HepG2 (cell line): ENCODE measurements around the gene DIP2C. TPM values are rescaled to one million over a fixed set of nuclear protein-coding genes. Genes with fewer than 3 reads are reported as not detected.

Experiments used
- ATAC-seq: fragments of 200-7000 bp; cut with Tn5 transposase; 3 replicates; pipeline ENCODE4 v1.9.1; 2020; ENCODE audit warnings: mild to moderate bottlenecking, moderate library complexity
- BruUV-seq: library from RNA; stranded (reverse); fragments of 400-500 nt; replicated peaks from 2 replicates; lab custom pipeline; 2021; lab: Mats Ljungman, UMichigan
- CTCF ChIA-PET: fragments of 300-600 bp; formaldehyde crosslinking; extraction: SDS; loops from one replicate; lab custom pipeline; 2021; ENCODE audit warnings: low total read pairs, inconsistent platforms, low intra/inter-chr PET ratio; lab: Yijun Ruan, JAX
- POLR2A ChIA-PET: fragments of 350-600 bp; sonication (Branson Sonifier 250); formaldehyde crosslinking; loops from one replicate; lab custom pipeline; 2020; ENCODE audit warnings: antibody characterized with exemption, inconsistent platforms; lab: Yijun Ruan, JAX
- DNase-seq: peaks from one replicate; pipeline ENCODE4 v3.0.0-alpha.2; 2015; ENCODE audit warnings: low spot score
- FAIRE-seq: peaks from 3 replicates; lab custom pipeline; 2011; peaks lifted over from hg19 to GRCh38; lab: Jason Lieb, UNC
- H2AFZ ChIP-seq: one replicate; pipeline ENCODE4 v1.6.1; 2011; ENCODE audit warnings: low read length, inconsistent platforms
- H3K27ac ChIP-seq: fragments of 300-600 bp; 3 replicates; pipeline ENCODE4 v1.8.0; 2011; ENCODE audit warnings: mixed run types, mild to moderate bottlenecking, mixed read lengths, low read length, inconsistent platforms; ENCODE audit not compliant: insufficient read depth; ENCODE audit errors: extremely low read length
- H3K27me3 ChIP-seq, 2 experiments: fragments of 200-600 bp in 1 of 2; 2 replicates in 1 of 2; 3 replicates in 1 of 2; pipeline versions ENCODE4 v1.6.0 to v1.8.0; 2011; ENCODE audit warnings: low read length in 2 of 2, mild to moderate bottlenecking in 2 of 2, moderate library complexity in 2 of 2, inconsistent platforms in 1 of 2; ENCODE audit not compliant: insufficient read depth in 2 of 2, control insufficient read depth in 1 of 2
- H3K36me3 ChIP-seq, 2 experiments: fragments of 200-600 bp in 1 of 2; replicated peaks in 1 of 2; 2 replicates in 1 of 2; 3 replicates in 1 of 2; pipeline versions ENCODE4 v1.5.1 to v1.8.0; 2011; ENCODE audit warnings: low read length in 2 of 2, inconsistent platforms in 1 of 2; ENCODE audit not compliant: insufficient read depth in 2 of 2, control insufficient read depth in 1 of 2
- H3K4me1 ChIP-seq: 2 replicates; pipeline ENCODE4 v1.5.1; 2012; ENCODE audit warnings: low read length, inconsistent platforms; ENCODE audit not compliant: insufficient read depth
- H3K4me2 ChIP-seq: 2 replicates; pipeline ENCODE4 v1.6.0; 2011; ENCODE audit warnings: low read depth, low read length, inconsistent platforms
- H3K4me3 ChIP-seq, 3 experiments: fragments of 200-600 bp in 1 of 3; sonication (generic), shearing (Covaris generic) in 1 of 3; replicated peaks in 1 of 3; 2 replicates each; pipeline ENCODE4 v1.5.1; 2011 to 2016; ENCODE audit warnings: low read length in 3 of 3, inconsistent platforms in 2 of 3, low read depth in 2 of 3, mild to moderate bottlenecking in 2 of 3, control low read depth in 1 of 3, mixed read lengths in 1 of 3; ENCODE audit not compliant: insufficient read depth in 1 of 3
- H3K79me2 ChIP-seq: one replicate; pipeline ENCODE4 v1.6.1; 2011; ENCODE audit warnings: low read length, inconsistent platforms; ENCODE audit not compliant: insufficient read depth
- H3K9ac ChIP-seq: 2 replicates; pipeline ENCODE4 v1.6.0; 2011; ENCODE audit warnings: mild to moderate bottlenecking, low read depth, low read length, inconsistent platforms; ENCODE audit not compliant: insufficient read depth
- H3K9me3 ChIP-seq: 2 replicates; pipeline ENCODE4 v1.5.1; 2012; ENCODE audit warnings: mild to moderate bottlenecking, low read length
- H4K20me1 ChIP-seq: 2 replicates; pipeline ENCODE4 v1.6.0; 2011; ENCODE audit warnings: inconsistent platforms, mild to moderate bottlenecking, low read length, moderate library complexity; ENCODE audit not compliant: insufficient read depth
- ETV5 ChIP-seq: IDR thresholded peaks from 2 replicates; pipeline ENCODE4 v1.6.1; 2018; ENCODE audit warnings: missing biosample characterization, missing genetic modification reagents, inconsistent platforms, borderline replicate concordance
- FOSL2 ChIP-seq: sonication (generic); formaldehyde crosslinking; IDR thresholded peaks from 2 replicates; pipeline ENCODE4 v1.4.0; 2020; ENCODE audit warnings: missing genetic modification reagents
- HHEX ChIP-seq: IDR thresholded peaks from 2 replicates; pipeline ENCODE4 v1.6.1; 2016; ENCODE audit warnings: control low read depth
- KLF9 ChIP-seq: IDR thresholded peaks from 2 replicates; pipeline ENCODE4 v1.6.1; 2016; ENCODE audit warnings: low read depth
- SAP130 ChIP-seq: IDR thresholded peaks from 2 replicates; pipeline ENCODE4 v1.6.1; 2016; ENCODE audit warnings: low read depth
- SNAPC4 ChIP-seq: sonication (generic); formaldehyde crosslinking; IDR thresholded peaks from 2 replicates; pipeline ENCODE4 v1.4.0; 2020; ENCODE audit warnings: mild to moderate bottlenecking, missing genetic modification reagents
- SOX13 ChIP-seq, 3 experiments: fragments of 450-650 bp in 1 of 3; sonication (generic) in 1 of 3; formaldehyde crosslinking in 1 of 3; IDR thresholded peaks in 2 of 3; conservative IDR thresholded peaks in 1 of 3; 2 replicates each; pipeline versions ENCODE4 v1.5.0 to v1.6.1; 2016 to 2020; ENCODE audit warnings: antibody characterized with exemption in 1 of 3, mild to moderate bottlenecking in 1 of 3, missing compliant biosample characterization in 1 of 3, missing genetic modification reagents in 1 of 3, moderate library complexity in 1 of 3
- SP140L ChIP-seq: sonication (generic); formaldehyde crosslinking; IDR thresholded peaks from 2 replicates; pipeline ENCODE4 v1.4.0; 2020; ENCODE audit warnings: missing genetic modification reagents, borderline replicate concordance
- ZBTB1 ChIP-seq: sonication (generic); formaldehyde crosslinking; IDR thresholded peaks from 2 replicates; pipeline ENCODE4 v1.4.0; 2020; ENCODE audit warnings: missing genetic modification reagents, borderline replicate concordance
- ZBTB38 ChIP-seq: sonication (generic); formaldehyde crosslinking; IDR thresholded peaks from 2 replicates; pipeline ENCODE4 v1.5.1; 2020; ENCODE audit warnings: mild to moderate bottlenecking, missing genetic modification reagents
- ZC3H4 ChIP-seq: sonication (generic); formaldehyde crosslinking; IDR thresholded peaks from 2 replicates; pipeline ENCODE4 v1.4.0; 2020; ENCODE audit warnings: missing genetic modification reagents, borderline replicate concordance
- ZFP36L1 ChIP-seq: sonication (generic); formaldehyde crosslinking; IDR thresholded peaks from 2 replicates; pipeline ENCODE4 v1.8.0; 2022; ENCODE audit warnings: mild to moderate bottlenecking, missing genetic modification reagents, moderate library complexity
- ZNF34 ChIP-seq: sonication (generic); formaldehyde crosslinking; IDR thresholded peaks from 2 replicates; pipeline ENCODE4 v1.4.0; 2020; ENCODE audit warnings: mild to moderate bottlenecking, missing genetic modification reagents, borderline replicate concordance
- ZNF484 ChIP-seq: sonication (generic); formaldehyde crosslinking; IDR thresholded peaks from 2 replicates; pipeline ENCODE4 v1.5.1; 2020; ENCODE audit warnings: mild to moderate bottlenecking, low read depth, missing genetic modification reagents, borderline replicate concordance
- ZNF816 ChIP-seq: sonication (generic); formaldehyde crosslinking; IDR thresholded peaks from 2 replicates; pipeline ENCODE4 v1.8.0; 2022; ENCODE audit warnings: missing genetic modification reagents, mild to moderate bottlenecking, borderline replicate concordance
- WGBS: methylation state at CpG from one replicate; pipeline ENCODE4 v1.1.6; 2017; ENCODE audit warnings: low lambda C conversion rate; 5-methylcytosine and 5-hydroxymethylcytosine counted together
- in situ Hi-C: cut with HindIII; loops from 2 replicates; pipeline ENCODE4 v1.10.0; 2017; ENCODE audit warnings: low pct_unique_long_range_greater_than_20kb; ENCODE audit not compliant: extremely low pct_ligation_motif_present
- intact Hi-C: fragments of 100-400 bp; cut with micrococcal nuclease; formaldehyde crosslinking; loops from one replicate; pipeline ENCODE4 v1.10.0; 2022; ENCODE audit not compliant: unreplicated experiment
- polyA plus RNA-seq, 8 experiments: library from polyadenylated mRNA; depleted of rRNA in 3 of 8; stranded (reverse) in 7 of 8; unstranded in 1 of 8; fragments of >200 nt; fragmentation: Illumina TruSeq in 4 of 8; extraction: Trizol in 4 of 8; gene quantifications; 2 replicates each; pipeline versions ENCODE4 v1.2.1 to v1.2.3, GENCODE V29; 2011 to 2016; ENCODE audit warnings: low read depth in 4 of 8, missing spikeins in 1 of 8, mixed read lengths in 1 of 8; ENCODE audit not compliant: insufficient read depth in 1 of 8
- total RNA-seq, 5 experiments: library from RNA; depleted of rRNA; stranded (reverse); fragments of >200 nt; fragmentation: Illumina TruSeq; extraction: Trizol; gene quantifications; 2 replicates each; pipeline ENCODE4 v1.2.3, GENCODE V29; 2016; ENCODE audit warnings: low read depth in 1 of 5
- TF ChIP-seq, protein P1 (sequence below): sonication (generic); formaldehyde crosslinking; IDR thresholded peaks from 2 replicates; pipeline ENCODE4 v1.8.0; 2022; ENCODE audit warnings: mild to moderate bottlenecking, missing genetic modification reagents, borderline replicate concordance

Gene DIP2C
- total and polyA plus RNA-seq, 2 of the 13 experiments (the other 11 are each of a cell fraction or from before 2014, with no cell fraction given): 2.2 to 2.7 TPM

DNA sequence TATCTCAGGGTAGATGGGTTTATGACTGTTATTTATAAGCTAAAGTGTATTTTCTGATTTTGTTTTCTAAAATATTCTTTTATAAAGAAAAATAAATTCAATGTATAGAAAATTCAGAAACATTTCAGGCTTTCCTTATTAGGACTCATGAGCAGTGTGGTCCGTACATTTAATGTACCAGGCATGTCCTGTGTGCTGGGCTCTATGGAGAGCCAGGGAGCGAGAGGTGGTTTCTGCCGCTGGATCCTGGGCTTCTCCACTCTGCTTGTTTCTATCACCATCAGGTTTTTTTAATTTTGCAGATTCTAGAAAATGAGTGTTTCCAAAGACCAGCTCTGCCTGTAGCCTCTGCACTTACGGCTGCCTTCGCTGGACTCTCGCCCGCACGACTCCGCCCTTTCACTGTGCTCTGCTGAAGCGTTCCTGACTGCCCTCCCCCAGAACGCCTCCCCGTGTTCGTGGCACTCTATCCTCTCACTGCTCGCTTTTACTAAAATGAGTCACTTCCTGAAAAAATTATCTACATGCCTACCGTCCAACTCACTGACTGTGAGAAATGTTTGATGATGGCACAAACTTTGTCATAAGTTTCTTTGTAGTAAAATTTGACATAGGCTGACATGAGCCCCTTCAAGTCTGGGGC lies 365.7 kb downstream of the DIP2C start:
- H3K4me2 ChIP-seq: 0 out of 2 replicates have a peak overlapping the region, but pooled peaks have one; percentile 1
- BruUV-seq: no TSS peak
- peak; percentile 45 for DNase-seq
- no peak overlapping the region for H3K4me3 ChIP-seq
- no peaks in the 10 kb centered on the region for H3K79me2 ChIP-seq
- H3K9me3 ChIP-seq: no peaks in the 10 kb centered on the region
- CTCF ChIA-PET: no interaction called here
- no peak for FAIRE-seq
- peak; percentile 82 for ATAC-seq
- POLR2A ChIA-PET: no interaction called here
- TF ChIP-seq FOSL2 (CRISPR knock-in tag) (peak; percentile 62; the same call in 1 of the 2 replicates), ZNF484 (CRISPR knock-in tag) (no peak), ZBTB1 (no peak), SOX13 (IDR thresholded peaks at IDR 0.05) (no peak), SOX13 (CRISPR knock-in tag; conservative IDR thresholded peaks at IDR 0.05 in 1 of 2, IDR thresholded peaks at IDR 0.05 in 1 of 2) (no peak), ZFP36L1 (no peak), ZC3H4 (CRISPR knock-in tag) (no peak), ZNF816 (CRISPR knock-in tag) (no peak), HHEX (CRISPR knock-in tag) (no peak), SP140L (CRISPR knock-in tag) (no peak), SAP130 (CRISPR knock-in tag) (0 out of 2 replicates have a peak, but pooled peaks have one; percentile 14), ETV5 (peak; percentile 33; the same call in 1 of the 2 replicates), ZBTB38 (peak; percentile 62; the same call in 1 of the 2 replicates), ZNF34 (no peak), SNAPC4 (CRISPR knock-in tag) (no peak), KLF9 (no peak)
- TF ChIP-seq, protein P1, sequence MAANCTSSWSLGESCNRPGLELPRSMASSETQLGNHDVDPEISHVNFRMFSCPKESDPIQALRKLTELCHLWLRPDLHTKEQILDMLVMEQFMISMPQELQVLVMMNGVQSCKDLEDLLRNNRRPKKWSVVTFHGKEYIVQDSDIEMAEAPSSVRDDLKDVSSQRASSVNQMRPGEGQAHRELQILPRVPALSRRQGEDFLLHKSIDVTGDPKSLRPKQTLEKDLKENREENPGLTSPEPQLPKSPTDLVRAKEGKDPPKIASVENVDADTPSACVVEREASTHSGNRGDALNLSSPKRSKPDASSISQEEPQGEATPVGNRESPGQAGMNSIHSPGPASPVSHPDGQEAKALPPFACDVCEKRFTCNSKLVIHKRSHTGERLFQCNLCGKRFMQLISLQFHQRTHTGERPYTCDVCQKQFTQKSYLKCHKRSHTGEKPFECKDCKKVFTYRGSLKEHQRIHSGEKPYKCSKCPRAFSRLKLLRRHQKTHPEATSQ: no peak
- TF ChIP-seq, all 625 proteins: peak for 4
- intact Hi-C loops: no loop called here
- 0 out of 2 replicates have a peak overlapping the region, but pooled peaks have one; percentile 22 for H3K9ac ChIP-seq
- no peak overlapping the region for H3K27ac ChIP-seq
- H2AFZ ChIP-seq: no peak overlapping the region
- H3K4me1 ChIP-seq: peaks cover 14% of the 10 kb centered on the region
- in situ Hi-C loops: no loop called here
- H3K27me3 ChIP-seq: no peaks in the 10 kb centered on the region; a peak in 1 of 5 replicates
- H3K36me3 ChIP-seq: no peaks in the 10 kb centered on the region; a peak in 2 of 5 replicates
- no peaks in the 10 kb centered on the region for H4K20me1 ChIP-seq
- 63% methylated on average over 15 of the region's 15 CpGs for WGBS
